Central memory CD4-positive, alpha-beta T cell (primary cell): Measurements from ENCODE around the gene FAM107B.
A peak's percentile ranks its signal among the peaks of the same experiment; 100 is the strongest.

Experiments
- DNase-seq: peaks from one replicate; pipeline ENCODE4 v3.0.0; 2022

The FAM107B gene

DNA sequence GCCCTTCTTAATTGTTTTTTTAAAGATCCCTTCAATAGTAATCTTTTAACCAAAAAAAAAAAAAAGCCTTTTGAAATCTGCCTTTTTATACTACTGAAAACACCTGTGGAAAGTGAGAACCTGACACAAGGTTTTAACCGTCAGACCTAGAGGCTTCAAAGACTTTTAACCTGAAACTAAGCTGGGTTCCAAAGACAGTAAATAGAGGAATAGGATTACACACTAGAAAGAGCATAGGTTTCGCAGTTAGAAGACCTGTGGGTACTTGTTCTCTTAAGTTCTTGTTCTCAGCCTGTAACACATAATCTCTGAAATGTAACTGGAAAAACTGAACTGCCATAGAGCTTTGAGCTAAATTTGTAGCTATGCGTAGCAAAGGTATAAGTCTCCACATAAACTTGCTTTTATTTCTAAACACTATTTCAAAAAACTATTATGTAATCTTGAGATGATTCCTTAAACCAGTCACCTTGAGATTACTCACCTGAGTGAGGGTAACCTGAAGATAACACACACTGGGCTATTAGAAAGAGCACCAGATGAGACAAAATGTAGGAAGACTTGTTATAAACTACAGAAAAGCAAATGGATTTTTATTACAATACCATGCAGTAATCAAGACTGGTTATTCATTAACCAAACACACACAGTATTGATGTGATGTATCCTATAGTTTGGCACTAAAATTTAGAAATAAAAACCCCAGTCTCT, 247.4 kb downstream of the FAM107B start:
- no peak for DNase-seq

DNA sequence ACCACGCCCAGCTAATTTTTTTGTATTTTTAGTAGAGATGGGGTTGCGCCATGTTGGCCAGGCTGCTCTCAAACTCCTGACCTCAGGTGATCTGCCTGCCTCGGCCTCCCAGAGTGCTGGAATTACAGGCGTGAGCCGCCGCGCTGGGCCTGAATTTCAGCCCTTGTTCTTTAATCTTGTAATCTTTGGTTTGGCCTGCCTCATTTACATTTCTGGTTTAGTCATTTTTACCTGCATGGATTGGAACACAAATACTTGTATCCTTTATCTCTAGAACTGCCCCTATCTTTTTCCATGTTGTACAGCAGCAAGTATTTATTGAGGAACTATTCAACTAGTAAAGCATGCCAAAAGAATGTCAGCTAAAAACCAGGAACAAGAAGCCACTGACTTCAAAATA, 248.4 kb downstream of the FAM107B start:
- no peak for DNase-seq

DNA sequence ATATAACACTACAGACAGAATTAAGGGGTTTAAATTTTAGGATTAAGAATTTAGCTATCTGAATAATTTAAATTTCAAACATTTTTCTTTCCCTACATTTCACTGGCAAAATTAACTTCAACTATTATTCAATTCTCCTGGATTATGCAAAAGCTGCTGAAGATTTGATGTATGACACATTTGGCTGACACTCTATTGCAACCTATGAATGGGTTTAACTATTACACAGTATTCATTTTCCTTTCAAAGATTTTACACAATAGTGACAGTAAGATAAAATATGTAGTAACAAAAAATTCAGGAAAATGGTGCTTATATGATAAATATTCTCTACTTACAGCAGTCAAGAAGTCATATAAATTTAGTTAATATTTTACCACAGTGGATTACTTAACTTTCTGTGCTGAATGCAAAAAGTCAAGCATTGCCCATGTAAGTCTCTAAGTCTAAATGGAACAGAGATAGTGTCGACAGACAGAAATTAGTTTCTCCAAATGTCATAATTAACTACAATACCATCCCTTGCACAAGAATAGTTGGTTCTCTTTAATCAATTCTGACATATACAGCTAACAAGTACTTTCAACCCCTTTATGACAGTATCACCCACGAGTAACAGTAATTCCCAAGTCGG, 249.9 kb downstream of the FAM107B start:
- no peak for DNase-seq

DNA sequence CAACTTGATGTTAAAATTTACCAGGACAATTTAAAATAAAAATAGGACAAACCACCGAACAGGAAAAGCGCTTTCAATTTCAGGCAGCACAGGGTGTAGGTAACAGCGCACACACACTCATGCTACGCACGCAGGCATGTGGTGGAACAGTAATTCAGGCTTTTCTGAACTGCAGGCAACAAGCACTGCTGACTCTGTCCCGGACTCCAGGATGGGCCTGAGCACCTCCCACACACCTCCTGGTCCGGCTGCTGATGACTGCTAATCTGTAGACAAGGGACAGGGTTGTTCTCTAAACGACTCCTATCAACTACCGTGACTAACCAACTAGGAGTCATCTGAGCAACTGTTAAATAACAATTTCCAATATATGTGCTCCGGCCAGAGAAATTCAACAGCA, 251.4 kb downstream of the FAM107B start:
- DNase-seq = no peak

DNA sequence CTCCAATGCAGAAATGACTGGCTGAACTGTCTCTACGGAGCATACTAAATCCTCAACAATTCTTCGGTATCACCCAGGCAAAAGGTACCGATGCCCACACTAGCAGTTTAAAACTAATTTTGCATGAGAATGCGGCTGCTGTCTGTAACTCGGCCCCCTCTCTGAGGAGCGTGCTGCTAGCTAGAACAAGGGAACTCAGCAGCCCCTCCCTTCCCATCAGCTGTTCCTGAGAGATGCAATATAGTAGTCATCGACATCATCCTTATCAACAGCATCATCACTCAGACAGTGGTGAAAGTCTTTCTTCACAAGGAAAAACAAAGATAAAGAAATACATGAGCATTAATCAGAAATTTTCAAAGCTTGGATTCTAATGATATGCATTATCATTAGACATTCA, 254.9 kb downstream of the FAM107B start:
- DNase-seq = no peak

DNA sequence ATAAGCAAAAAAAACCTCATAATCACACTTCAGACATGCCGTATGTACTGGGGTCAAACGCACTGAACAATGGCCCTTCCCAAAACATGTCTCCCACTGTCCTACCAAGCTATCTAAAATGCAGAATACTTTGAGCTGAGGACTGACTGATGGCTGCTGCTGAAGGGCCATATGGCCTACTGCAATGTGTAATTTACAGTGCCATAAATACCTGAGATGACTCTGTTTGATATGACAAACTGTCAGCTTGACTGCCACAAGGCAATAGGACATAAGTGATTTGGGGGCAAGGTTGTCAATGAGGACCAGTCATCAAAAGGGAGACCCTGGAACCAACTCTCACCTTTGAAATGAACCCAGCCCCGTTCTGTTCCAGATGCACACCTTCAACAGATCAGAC, 256.5 kb downstream of the FAM107B start:
- DNase-seq = no peak

DNA sequence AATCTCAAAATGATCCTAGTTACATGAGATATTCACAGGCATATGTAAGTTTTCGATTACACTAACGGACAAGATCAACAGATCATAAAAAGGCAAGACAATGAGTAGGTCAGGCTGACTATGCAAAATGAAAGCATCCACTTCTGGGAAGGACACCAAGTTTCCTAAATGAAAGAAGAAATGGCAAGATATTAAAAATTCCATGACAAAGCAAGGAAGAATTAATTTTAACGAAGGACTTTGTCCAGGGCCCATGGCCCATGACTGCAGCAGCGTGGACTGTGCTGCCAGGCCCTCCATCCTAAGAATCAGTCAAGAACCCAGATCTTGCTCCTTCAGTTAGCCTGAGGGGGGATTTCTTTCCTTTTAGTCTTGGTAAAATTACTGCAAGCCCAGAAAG, 261.6 kb downstream of the FAM107B start:
- DNase-seq = no peak

DNA sequence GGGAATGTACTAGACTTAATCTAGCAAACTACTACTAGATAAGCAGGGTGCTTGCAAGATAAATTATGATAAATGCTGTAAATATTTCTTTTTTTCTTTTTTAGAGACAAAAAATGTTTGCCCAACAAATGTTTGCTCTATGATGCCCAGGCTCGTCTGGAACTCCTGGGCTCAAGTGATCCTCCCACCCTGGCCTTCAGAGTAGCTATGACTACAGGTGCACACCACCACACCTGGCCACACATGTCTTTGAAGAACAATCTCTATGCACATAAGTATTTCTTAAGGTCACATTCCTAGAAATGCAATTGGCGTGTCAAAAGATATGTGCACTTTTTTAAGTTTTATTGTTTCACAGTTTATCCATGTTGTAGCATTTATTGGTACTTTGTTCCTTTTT, 264.4 kb downstream of the FAM107B start:
- DNase-seq = no peak

DNA sequence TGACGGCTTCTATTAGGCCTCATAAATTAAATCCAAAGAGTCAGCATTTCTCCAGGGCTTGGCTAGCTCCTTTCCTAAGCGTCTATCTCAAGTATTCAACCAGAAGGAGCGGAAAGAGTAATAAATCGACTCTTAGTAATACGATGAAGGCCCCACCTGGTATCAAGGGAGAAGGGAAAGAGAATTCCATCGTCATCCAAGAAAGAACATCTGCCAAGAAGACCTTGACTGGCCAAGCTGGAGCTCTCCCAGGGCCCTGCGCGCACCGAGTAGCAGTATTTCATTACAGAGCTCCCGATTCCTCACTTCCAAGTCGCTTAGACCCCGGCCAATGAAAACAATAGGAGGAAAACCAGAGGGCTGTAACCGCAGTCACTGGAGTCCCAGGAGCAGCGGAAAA, 266.0 kb downstream of the FAM107B start:
- DNase-seq = no peak

DNA sequence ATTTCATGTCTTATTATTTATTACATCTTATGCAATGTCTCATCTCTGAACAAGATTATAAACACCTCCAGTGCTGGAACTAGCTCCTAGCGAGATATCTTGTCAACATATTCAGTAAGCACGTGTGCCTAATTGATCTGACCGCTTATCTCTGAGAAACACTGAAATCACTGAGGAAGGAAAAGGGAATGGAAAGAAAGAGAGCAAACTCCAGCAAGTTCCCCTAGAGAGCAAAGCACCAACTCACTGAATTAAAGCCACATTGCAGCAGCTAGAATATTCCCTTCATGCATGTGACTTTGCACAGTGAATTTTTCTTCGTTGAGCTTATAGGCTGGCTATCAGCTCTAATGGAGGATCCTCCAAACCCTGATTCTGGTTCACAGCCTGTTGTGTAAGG, 266.9 kb downstream of the FAM107B start:
- peak; percentile 6 for DNase-seq

DNA sequence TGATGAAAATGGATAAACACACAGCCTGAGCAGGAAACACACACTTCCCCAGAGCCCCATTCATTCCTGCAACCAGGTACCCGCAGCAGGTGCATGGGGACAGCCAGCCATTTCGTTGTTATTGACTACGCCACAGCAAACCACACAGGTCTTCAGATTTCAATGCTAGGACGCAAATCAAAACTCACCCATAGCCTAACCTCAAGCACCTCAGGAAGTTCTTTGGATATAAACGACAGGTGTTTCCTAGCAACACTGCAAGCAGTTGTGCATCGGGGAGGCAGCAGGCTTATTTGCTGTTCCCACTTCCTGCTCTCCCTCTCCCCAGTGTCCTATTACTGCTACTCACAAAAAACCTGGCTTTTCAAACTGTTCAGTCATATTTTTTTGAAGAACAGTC, 267.5 kb downstream of the FAM107B start:
- DNase-seq = peak; percentile 87

DNA sequence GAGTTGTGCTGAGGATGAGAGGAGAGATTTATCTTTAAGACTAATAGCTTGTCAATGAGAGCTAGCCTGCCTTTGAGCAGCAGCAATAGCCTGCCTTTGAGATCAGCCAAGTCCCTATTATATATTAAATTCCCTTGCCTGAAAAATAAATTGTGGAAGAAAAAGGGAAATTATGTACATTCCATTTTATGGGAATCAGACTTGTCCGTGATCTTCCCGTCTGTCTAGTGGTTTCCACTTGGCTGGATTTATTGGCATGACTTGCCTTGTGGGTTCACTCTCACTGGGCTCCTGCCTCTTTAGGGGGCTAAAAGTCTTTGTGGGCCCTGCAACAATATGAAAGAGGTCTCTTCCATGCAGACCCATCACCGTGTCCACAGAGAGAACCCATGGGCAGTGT, 272.3 kb downstream of the FAM107B start:
- no peak for DNase-seq

DNA sequence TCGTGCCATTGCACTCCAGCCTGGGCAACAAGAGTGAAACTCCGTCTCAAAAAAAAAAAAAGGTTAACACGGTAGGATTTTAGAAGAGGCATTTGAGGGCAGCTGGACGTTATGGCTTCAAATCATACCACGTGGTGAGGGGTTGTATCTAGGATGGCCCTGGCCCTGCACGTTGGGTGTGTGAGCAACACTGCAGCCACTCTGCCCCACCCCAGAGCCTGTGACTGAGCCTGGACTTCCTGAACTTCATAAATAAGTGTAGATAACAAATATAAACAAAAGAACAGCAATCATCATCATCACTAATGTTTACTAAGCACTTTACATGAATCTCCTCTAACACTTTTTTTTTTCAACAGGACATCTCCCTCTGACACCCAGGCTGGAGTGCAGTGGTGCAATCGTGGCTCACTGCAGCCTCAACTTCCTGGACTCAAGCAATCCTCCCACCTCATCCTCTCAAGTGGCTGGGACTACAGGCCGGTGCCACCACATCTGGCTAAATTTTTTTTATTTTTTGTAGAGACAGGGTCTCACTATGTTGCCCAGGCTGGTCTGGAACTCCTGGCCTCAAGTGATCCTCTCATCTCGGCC, 274.4 kb downstream of the FAM107B start:
- DNase-seq = no peak

DNA sequence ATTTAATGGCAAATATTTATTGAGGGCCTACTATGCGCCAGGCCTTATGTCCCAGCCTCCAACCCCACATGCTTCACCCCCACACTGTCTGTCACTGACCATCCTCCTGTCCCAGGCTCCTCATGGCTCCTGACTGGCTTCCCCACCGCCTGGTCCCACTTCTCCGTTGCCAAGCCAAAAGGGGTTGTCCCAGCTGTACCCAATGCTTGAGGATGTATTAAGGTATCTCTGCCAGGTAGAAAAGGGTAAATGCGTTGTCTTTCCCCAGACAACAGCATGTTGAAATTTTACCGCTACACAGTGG, 275.1 kb downstream of the FAM107B start:
- no peak for DNase-seq

DNA sequence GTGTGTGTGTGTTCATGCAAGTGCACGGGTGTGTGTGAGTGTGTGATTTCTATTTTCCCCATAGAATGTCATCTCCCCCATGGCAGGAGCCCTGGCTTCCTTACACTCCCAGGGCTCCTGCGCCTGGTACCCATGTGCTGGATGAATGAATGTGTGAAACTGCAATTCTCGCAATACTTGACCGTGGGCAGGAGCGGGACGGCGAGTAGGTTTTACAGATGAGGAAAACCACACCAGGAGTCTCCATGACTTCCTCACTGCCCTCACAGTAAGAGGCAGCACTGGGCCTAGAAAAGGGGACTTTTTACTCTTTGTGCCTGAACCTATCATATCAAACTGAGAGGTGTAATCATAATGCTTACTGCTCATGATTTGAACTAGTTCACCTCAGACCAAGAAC, 276.4 kb downstream of the FAM107B start:
- no peak for DNase-seq

DNA sequence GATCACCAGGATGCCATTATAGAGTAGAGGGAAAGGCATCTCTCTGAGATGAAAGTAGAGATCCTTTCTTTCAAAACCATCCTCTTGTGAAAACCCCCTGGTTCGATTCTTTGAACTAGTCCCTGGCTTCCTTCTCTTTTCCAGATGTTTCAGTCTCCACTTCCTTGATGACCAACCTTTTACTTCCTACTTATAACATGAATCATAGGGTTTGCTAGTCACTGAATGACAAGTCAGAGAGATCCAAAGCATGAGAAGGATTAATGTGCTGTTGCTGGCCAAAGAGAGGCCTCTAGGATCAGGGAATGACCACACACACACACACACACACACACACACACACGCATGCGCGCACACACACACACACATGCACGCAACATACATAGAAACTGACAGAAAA, 282.9 kb downstream of the FAM107B start:
- DNase-seq = no peak

DNA sequence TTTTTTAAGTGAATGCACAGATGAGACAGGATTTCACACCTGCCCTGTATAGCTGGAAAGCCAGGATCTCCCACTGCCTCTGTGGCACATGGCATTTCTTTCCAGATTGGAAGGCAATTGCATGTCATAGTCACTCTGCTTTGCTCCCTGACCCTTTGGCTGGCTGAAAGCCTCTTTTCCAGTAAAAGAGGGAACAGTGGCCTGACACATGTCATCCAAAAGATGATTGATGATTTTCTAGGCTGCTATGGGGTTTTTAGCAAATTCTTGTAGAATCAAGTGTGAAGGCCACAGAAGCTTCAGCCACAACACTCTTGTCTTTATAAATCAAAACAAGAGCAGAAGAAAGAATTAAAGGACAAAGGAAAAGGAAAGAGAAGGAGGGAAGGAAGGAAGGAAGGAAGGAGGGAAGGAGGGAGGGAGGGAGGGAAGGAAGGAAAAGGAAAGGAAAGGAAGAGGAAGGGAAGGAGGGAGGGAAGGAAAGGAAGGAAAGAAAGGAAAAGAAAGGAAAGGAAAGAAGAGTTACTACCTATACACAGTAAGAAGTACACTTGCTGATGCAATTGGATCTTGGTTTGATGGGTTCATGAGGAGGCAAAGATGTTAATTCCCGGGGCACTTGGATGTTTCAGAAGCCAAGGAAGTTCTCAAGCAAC, 285.0 kb downstream of the FAM107B start:
- no peak for DNase-seq

DNA sequence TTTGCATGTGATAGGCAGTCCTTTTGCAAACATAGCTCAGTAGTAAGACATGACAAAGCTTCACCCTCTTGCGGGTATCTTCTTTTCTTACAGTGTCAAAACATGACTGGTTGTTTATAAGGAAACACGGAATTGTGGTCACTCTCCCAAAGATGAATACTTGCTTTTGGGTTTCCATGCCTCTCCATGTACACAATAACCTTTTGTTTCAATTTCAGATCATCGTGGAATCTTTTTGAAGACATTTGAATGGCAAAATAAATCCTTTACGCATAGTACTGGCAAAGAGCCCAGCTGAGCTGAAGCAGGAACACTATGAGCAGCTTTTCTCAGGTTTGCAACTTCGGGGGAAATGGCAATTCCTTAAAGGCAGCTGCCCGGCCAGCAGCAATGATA, 287.2 kb downstream of the FAM107B start:
- no peak for DNase-seq

DNA sequence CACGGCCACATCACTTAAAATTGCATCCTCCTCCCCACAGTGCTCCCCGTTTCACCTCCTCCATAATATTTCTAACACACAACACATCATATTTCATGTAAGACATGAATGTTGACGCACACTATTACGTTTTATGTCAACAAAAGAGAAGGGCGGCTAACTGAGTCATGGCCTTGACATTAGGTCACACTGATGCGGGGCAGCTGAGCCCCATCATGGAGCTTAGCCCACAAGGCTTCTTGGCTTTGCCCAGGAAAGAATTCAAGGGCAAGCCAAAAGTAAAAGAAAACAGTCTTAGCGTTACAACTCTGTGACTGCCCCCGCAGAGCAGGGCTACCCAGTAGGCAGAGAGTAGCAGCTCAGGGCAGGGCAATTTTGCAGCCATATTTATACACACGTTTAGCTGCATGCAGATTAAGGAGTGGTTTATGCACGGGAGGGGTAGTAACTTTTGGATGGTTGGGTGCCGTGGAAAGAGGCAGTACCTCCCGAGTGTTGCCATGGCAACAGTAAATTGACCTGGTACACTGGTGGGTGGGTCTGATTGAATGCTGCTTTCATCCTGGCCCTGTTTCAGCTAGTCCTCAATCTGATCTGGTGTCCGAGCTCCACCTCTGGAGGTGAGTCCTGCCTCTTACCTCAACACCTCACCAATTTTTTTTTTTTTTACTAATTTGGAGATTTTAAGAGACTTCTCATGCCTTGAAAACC, 287.8 kb downstream of the FAM107B start:
- no peak for DNase-seq

DNA sequence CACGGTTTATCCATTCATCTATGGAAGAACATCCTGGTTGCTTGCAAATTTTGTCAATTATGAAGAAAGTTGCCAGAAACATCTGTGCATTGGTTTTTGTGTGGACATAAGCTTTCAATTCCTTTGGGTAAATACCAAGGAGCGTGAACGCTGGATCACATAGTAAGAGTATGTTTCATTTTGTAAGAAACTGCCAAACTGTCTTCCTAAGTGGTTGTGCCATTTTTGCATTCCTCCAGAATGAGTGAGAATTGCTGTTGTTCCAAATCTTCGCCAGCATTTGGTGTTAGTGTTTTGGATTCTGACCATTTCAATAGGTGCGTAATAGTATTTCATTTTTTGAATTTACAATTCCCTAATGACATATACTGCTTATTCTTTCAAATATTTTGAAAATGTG, 288.7 kb downstream of the FAM107B start:
- no peak for DNase-seq

DNA sequence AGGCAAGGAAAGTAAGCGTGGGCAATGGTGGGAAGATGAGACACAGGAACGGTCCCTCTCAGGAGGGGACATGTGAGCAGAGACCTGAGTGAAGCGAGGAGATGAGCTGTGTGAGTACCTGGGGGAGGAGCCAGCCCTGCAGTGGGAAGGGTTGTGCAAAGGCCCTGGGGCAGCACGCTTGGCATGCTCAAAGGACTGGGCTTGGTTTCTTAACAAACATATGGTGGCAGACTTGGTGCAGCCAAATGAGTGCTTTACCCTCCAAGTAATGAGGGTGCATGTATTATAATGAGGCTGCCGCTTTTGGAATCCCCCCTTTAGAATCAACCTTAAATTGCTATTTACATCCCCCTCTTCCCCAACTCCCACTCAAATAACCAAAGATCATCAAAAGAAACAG, 291.3 kb downstream of the FAM107B start:
- no peak for DNase-seq

DNA sequence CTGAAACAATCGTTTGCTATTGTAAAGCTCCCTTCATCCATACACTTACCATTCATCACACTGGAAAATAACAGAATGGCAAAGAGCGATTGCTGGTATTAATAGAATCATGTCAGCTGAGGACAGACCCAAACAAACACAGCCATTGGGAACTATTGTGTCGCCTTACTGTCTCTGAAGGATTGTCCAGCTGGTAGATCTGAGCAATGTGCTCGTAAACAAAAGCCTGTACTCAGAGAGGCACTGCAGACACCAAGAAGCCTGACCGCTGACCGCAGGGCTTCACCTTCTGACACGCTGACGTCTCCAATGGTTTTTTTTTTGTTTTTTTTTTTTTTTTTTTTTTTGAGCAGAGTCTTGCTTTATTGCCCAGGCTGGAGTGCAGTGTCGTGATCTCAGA, 292.9 kb downstream of the FAM107B start:
- no peak for DNase-seq

DNA sequence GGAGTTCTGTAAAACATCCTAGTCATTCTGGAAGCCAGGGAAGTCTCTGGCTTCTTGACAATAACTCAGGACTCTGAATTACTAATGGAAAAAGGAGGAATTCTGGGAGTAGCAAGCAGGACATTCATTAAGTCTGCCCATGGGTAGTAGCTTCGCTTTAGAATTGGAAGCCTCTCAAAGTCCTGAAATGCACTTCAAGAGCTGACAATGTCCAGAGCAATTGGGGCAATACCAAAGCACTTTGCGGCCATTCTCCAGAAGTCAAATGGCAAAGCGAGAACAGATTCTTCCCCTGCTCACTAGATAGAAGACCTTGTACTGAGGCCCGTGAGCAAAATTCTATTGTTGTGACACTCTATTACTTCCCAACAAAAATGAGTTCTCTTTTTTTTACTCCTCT, 293.7 kb downstream of the FAM107B start:
- no peak for DNase-seq

DNA sequence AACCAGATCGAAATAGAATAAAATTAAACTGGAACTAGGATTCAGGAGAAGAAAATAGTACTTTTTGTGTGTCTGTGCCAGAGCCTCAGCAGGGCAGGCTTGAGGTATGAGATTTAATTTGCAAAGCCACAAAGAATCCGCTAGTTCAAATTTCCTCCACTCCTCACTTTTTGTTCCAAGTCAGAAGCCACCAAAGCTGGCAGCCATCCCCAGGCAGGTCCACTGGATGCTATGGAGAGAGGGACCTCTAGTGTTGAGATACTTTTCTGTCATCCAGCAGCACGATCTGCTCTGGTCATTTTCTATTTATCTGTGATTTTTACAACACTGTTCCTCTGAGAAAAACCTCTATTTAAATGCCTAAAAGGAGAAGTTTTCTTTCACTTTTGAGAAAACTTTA, 296.1 kb downstream of the FAM107B start:
- no peak for DNase-seq
